Calu3 (cell line): Measurements from ENCODE around the gene ENDOU. TPM values are rescaled to one million over a fixed set of nuclear protein-coding genes. Genes with fewer than 3 reads are reported as not detected.

Experiments
- BruUV-seq: library from RNA; stranded (reverse); fragments of 400-500 nt; replicated peaks from 2 replicates; lab custom pipeline; 2021; lab: Mats Ljungman, UMichigan
- CTCF ChIA-PET: fragments of 300-600 bp; sonication (Branson Sonifier 250); formaldehyde crosslinking; loops from one replicate; lab custom pipeline; 2022; ENCODE audit warnings: antibody characterized with exemption; lab: Charles Lee
- DNase-seq: peaks from one replicate; pipeline ENCODE4 v3.0.0; 2022
- H3K27ac Mint-ChIP-seq: one replicate; pipeline ENCODE4 v1.8.0; 2022; ENCODE audit warnings: mixed read lengths; ENCODE audit not compliant: unreplicated experiment
- H3K27me3 Mint-ChIP-seq: one replicate; pipeline ENCODE4 v1.8.0; 2022; ENCODE audit warnings: mixed read lengths; ENCODE audit not compliant: unreplicated experiment
- H3K36me3 Mint-ChIP-seq: one replicate; pipeline ENCODE4 v1.8.0; 2022; ENCODE audit warnings: mild to moderate bottlenecking, moderate library complexity, mixed read lengths; ENCODE audit not compliant: insufficient read depth, unreplicated experiment
- H3K4me1 Mint-ChIP-seq: one replicate; pipeline ENCODE4 v1.8.0; 2022; ENCODE audit warnings: mild to moderate bottlenecking, low read depth, mixed read lengths; ENCODE audit not compliant: unreplicated experiment
- H3K4me3 Mint-ChIP-seq: one replicate; pipeline ENCODE4 v1.8.0; 2022; ENCODE audit warnings: mild to moderate bottlenecking, low read depth, moderate library complexity, mixed read lengths; ENCODE audit not compliant: unreplicated experiment
- H3K9me3 Mint-ChIP-seq: one replicate; pipeline ENCODE4 v1.8.0; 2022; ENCODE audit warnings: low read depth, mixed read lengths; ENCODE audit not compliant: unreplicated experiment
- intact Hi-C: fragments of 100-400 bp; cut with micrococcal nuclease; formaldehyde crosslinking; loops from one replicate; pipeline ENCODE4 v1.10.0; 2022; ENCODE audit not compliant: unreplicated experiment
- total RNA-seq: library from RNA; stranded (reverse); gene quantifications from 2 replicates; pipeline ENCODE4 v1.2.3, GENCODE V29; 2022
- TF ChIP-seq, protein P1 (sequence below): fragments of 200-600 bp; IDR thresholded peaks from one replicate; pipeline ENCODE4 v1.8.0; 2022; ENCODE audit warnings: antibody characterized with exemption; ENCODE audit not compliant: unreplicated experiment

Gene ENDOU
- total RNA-seq, 1 experiment from 2014 or later, result not detected

DNA sequence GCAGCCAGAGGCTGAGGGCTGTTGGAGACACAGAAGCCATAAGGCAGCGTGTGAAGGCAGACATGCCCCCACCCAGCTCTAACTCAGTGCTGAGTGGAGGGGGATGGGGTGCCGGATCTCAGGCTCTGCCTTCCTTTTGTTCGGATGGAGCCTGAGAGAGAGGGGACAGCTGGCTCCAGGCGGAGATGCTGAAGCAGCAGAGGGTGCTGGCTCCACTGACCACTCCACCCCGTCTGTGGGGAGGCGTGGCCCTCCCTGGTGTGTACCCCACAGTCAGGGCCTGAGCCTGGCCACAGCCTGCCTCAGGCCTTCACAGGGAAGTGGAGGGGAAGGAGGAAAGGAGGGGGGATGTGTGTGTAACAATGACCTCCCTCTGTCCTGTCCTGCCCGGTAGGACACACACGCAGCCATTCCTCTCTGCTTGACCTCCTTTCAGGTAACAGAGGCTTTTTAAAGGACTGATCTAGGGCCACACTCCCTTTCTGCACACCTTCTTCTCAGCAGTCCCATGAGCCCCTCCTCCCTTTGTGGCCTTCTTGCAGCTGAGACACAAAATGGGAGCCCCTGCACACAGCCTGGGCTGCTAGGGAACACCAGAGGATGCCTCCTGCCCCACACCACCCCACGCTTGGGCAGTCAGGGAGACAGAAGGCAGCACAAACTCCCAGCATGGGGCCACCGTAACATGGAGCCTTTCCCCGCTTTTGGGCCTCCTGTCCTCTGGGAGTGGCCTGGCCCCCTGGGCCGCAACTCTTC lies 9.6 kb upstream of the ENDOU start:
- Mint-ChIP-seq H3K4me1 (no peaks in the 10 kb centered on the region), H3K36me3 (peaks cover 6% of the 10 kb centered on the region), H3K4me3 (no peak overlapping the region), H3K27me3 (no peaks in the 10 kb centered on the region), H3K9me3 (no peaks in the 10 kb centered on the region), H3K27ac (no peak overlapping the region)
- DNase-seq, result no peak
- intact Hi-C loops, result no loop called here
- TF ChIP-seq, protein P1, sequence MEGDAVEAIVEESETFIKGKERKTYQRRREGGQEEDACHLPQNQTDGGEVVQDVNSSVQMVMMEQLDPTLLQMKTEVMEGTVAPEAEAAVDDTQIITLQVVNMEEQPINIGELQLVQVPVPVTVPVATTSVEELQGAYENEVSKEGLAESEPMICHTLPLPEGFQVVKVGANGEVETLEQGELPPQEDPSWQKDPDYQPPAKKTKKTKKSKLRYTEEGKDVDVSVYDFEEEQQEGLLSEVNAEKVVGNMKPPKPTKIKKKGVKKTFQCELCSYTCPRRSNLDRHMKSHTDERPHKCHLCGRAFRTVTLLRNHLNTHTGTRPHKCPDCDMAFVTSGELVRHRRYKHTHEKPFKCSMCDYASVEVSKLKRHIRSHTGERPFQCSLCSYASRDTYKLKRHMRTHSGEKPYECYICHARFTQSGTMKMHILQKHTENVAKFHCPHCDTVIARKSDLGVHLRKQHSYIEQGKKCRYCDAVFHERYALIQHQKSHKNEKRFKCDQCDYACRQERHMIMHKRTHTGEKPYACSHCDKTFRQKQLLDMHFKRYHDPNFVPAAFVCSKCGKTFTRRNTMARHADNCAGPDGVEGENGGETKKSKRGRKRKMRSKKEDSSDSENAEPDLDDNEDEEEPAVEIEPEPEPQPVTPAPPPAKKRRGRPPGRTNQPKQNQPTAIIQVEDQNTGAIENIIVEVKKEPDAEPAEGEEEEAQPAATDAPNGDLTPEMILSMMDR, result no peak
- no TSS peak for BruUV-seq
- CTCF ChIA-PET, result interaction anchor here (0.6 kb wide), 1 partner anchor 9 kb away, joined by 3 read pairs; no protein-coding TSS in a partner anchor

DNA sequence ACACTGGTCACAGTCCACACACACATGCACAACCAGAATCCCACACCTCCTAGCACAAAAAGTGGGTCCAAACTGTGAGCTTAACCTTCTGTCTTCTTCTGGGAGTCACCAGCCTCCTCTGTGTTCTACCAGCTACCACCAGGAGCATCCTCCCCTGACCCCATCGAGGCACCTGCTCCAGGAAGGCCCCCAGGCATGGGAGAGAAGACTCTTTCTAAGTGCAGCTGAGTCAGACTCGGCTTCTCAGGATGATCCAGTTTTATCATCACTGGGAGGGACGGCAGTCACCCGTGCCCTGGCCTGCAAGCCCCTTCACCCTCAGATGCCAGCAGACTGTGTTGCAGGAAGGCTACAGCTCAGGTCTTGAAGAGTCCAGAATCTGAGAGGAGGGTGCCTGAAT lies 7.9 kb upstream of the ENDOU start:
- Mint-ChIP-seq H3K4me1 (no peaks in the 10 kb centered on the region), H3K36me3 (peaks cover 6% of the 10 kb centered on the region), H3K4me3 (no peak overlapping the region), H3K27ac (no peak overlapping the region), H3K9me3 (no peaks in the 10 kb centered on the region), H3K27me3 (peaks cover 8% of the 10 kb centered on the region)
- DNase-seq, result no peak
- CTCF ChIA-PET, result no interaction called here
- intact Hi-C loops, result no loop called here
- TF ChIP-seq, protein P1, result no peak
- BruUV-seq, result no TSS peak

GRCh38 chr12:47732504-47732903 lies 7.2 kb upstream of the ENDOU start:
- Mint-ChIP-seq H3K4me1 (no peaks in the 10 kb centered on the region), H3K9me3 (no peaks in the 10 kb centered on the region), H3K4me3 (no peak overlapping the region), H3K27ac (no peak overlapping the region), H3K36me3 (peaks cover 5% of the 10 kb centered on the region), H3K27me3 (peaks cover 13% of the 10 kb centered on the region)
- intact Hi-C loops, result no loop called here
- no TSS peak for BruUV-seq
- CTCF ChIA-PET, result no interaction called here
- TF ChIP-seq, protein P1, result no peak
- DNase-seq, result no peak

DNA sequence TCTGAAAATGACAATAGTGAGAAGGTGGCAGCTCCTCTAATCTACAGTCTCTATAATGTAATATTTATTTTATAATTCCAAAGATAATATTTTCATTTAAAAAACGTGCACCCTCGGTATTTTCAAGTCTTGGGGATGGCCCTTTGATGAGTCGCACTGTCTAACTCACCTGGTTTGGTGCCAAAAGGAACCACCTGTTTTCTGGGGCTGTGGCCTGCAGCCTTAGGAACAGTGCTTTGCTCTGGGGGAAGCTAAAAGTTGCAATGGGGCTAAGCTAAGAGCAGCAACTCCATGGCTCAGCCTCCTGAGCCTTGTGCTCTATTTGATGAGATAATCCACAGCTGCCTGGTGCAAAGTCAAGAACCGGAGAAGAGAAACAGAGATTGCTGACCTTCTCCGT lies 6.4 kb upstream of the ENDOU start:
- H3K36me3 Mint-ChIP-seq, result no peaks in the 10 kb centered on the region
- BruUV-seq, result no TSS peak
- no peak for DNase-seq
- H3K4me3 Mint-ChIP-seq, result no peak overlapping the region
- no peaks in the 10 kb centered on the region for H3K4me1 Mint-ChIP-seq
- CTCF ChIA-PET, result no interaction called here
- TF ChIP-seq, protein P1, result no peak
- intact Hi-C loops, result no loop called here
- H3K27me3 Mint-ChIP-seq, result peaks cover 13% of the 10 kb centered on the region
- H3K9me3 Mint-ChIP-seq, result no peaks in the 10 kb centered on the region
- H3K27ac Mint-ChIP-seq, result no peak overlapping the region
